Head of caudate nucleus (tissue), 42 donors: ENCODE measurements around the gene AHNAK2.

Experiments used
- DNase-seq, 42 donors: peaks; one replicate each; pipeline versions ENCODE4 v3.0.0 to v3.0.0-alpha.2; 2020 to 2021; ENCODE audit warnings: mixed read lengths in 7 of 42
- intact Hi-C: fragments of 100-400 bp; cut with DNase I; formaldehyde crosslinking; loops from one replicate; pipeline ENCODE4 v1.15.0; 2022

Gene AHNAK2

GRCh38 chr14:104991896-104992230, 13.7 kb upstream of the AHNAK2 start:
- intact Hi-C loops = no loop called here
- no peak for DNase-seq

- DNase-seq = no peak
- intact Hi-C loops = no loop called here
Measured at GRCh38 chr14:104989951-104990303, 11.8 kb upstream of the AHNAK2 start.

- DNase-seq = no peak
- intact Hi-C loops = no loop called here
Measured at GRCh38 chr14:104989236-104989950, 11.2 kb upstream of the AHNAK2 start.

GRCh38 chr14:104986487-104987164, 8.5 kb upstream of the AHNAK2 start:
- intact Hi-C loops = no loop called here
- DNase-seq = no peak

GRCh38 chr14:104985675-104986486, 7.7 kb upstream of the AHNAK2 start, which contains the start of gene CLBA1:
TSS of gene CLBA1 (plus strand) at chr14:104985788. CDS start at chr14:104986432, 644 bp downstream.
- intact Hi-C loops = no loop called here
- DNase-seq = peak in 40 of 42 donors; percentile 63 to 95 (median 90)

- intact Hi-C loops = loop anchor here (5.0 kb wide), 1 partner anchor 38 kb away; the partner anchor contains the start of gene CDCA4
- no peak for DNase-seq
Measured at GRCh38 chr14:104984056-104984894, 6.1 kb upstream of the AHNAK2 start.

- intact Hi-C loops = loop anchor here (5.0 kb wide), 1 partner anchor 39 kb away; the partner anchor contains the start of gene CDCA4
- DNase-seq = no peak
Measured at GRCh38 chr14:104983231-104983721, 5.1 kb upstream of the AHNAK2 start.

- intact Hi-C loops = loop anchor here (5.0 kb wide), 1 partner anchor 40 kb away; the partner anchor contains the start of gene CDCA4
Measured at GRCh38 chr14:104982548-104983230, 4.5 kb upstream of the AHNAK2 start.

GRCh38 chr14:104981699-104982541, 3.7 kb upstream of the AHNAK2 start:
- DNase-seq = peak in 1 of 42 donors; percentile 13
- intact Hi-C loops = loop anchor here (5.0 kb wide), 1 partner anchor 40 kb away; the partner anchor contains the start of gene CDCA4

More at GRCh38 chr14:104982548-104983230, 4.5 kb upstream of the AHNAK2 start:
- no peak for DNase-seq

GRCh38 chr14:104980611-104981531, 2.7 kb upstream of the AHNAK2 start:
- intact Hi-C loops = loop anchor here (5.0 kb wide), 1 partner anchor 41 kb away; the partner anchor contains the start of gene CDCA4
- DNase-seq = no peak

GRCh38 chr14:104979758-104980610, 1.8 kb upstream of the AHNAK2 start:
- DNase-seq = peak in 4 of 42 donors; percentile 15 to 59 (median 47)

GRCh38 chr14:104978746-104979691, 845 bp upstream of the AHNAK2 start:
- DNase-seq = no peak
- intact Hi-C loops = no loop called here

More at GRCh38 chr14:104979758-104980610, 1.8 kb upstream of the AHNAK2 start:
- intact Hi-C loops = loop anchor here (5.0 kb wide), 1 partner anchor 42 kb away; the partner anchor contains the start of gene CDCA4

- intact Hi-C loops = no loop called here
- DNase-seq = no peak
Measured at GRCh38 chr14:104977008-104977680, 1.0 kb downstream of the AHNAK2 start.
